ENCODE measurements around the gene RAG1.
A peak's percentile ranks its signal among the peaks of the same experiment; 100 is the strongest.
"Not testable (repeated sequence)": the region's sequence is repeated elsewhere in the genome, so short reads cannot be mapped to it uniquely, and the experiment has no call there.

RAG1 gene

DNA sequence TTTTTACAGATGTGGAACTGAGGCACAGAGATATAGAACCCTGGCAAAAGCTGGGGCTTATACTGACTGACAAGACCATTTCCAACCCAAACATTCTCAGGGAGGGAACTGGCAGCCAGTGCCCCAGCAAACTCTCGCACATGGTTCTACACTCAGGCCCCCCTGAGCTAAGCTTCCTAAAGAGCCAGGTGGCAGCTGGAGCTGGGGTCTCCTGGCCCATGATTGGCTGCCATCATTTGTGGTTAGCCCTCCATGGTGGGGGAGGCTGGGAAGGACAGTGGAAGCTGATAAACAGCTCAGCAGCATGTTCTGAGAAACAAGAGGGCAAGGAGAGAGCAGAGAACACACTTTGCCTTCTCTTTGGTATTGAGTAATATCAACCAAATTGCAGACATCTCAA, at the start of gene RAG1:
Gene RAG1, plus strand, starts transcription at position 314 of the 400 bp plus-strand sequence. CDS start 5,298 bp downstream, outside the sequence.
- Mint-ChIP-seq H3K27me3 (peaks cover 73% of the 10 kb centered on the region), H3K27ac (no peak within 1 kb of the TSS), H3K9me3 (no peaks in the 10 kb centered on the region), H3K4me3 (no peak within 1 kb of the TSS), H3K4me1 (peaks cover 10% of the 10 kb centered on the region)
- ATAC-seq: no peak
- DNase-seq: no peak

DNA sequence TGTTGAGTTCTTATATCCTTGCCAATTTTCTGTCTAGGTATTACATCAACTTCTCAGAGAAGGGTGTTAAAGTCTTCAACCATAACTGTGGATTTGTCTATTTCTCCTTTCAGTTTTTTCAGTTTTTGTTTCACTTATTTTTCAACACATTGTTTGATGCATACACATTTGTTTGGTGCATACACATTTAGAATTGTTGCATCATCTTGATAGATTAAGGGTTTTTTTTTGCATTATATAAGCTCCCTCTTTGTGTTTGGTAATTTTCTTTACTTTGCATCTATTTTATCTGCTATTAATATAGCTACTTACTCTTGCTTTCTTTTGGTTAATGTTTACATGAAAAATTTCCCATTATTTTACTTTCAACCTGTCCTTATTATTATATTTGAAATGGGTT, 37.0 kb upstream of the RAG1 start:
- H3K27ac Mint-ChIP-seq: no peak overlapping the region
- H3K9me3 Mint-ChIP-seq: no peaks in the 10 kb centered on the region

DNA sequence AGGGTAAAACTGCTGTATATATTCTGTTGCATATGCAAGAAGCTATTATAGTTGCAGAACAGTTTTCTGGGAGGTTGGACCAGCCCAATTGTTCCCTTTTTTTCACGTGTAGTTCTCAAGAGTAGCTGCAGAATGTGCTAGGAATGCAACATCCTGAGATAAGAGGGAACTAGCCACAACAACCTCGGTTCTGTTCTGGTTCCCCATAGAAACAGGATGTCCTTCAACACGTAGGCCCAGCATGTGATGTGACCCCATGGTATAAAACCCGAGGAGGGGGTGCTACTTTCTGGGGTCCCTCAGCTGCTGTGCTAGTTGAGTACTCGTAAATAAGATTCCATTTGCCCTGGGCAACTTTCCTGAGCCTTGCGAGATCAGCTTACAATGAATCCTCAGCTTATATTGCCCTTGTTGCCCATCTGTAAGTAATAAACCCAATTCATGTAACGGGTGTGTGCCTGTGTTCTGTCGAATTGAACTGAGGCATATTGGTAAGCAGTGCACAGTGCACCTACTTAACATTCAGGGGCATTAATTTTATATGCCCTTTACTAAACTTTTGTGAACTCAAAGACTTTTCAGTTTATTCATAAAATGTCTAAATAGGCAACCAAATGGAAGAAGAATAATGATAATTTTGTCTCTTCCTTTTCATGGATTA, 34.7 kb upstream of the RAG1 start:
- peaks cover 7% of the 10 kb centered on the region for H3K27me3 Mint-ChIP-seq
- DNase-seq: no peak
- no peak overlapping the region for H3K27ac Mint-ChIP-seq
- no peak overlapping the region for H3K4me3 Mint-ChIP-seq
- no peak for ATAC-seq
- no peaks in the 10 kb centered on the region for H3K9me3 Mint-ChIP-seq
- no peaks in the 10 kb centered on the region for H3K4me1 Mint-ChIP-seq

More for the DNA sequence above, 37.0 kb upstream of the RAG1 start:
- Mint-ChIP-seq H3K4me1 (no peaks in the 10 kb centered on the region), H3K27me3 (peaks cover 7% of the 10 kb centered on the region), H3K4me3 (no peak overlapping the region)
- DNase-seq (no peak), ATAC-seq (no peak)

DNA sequence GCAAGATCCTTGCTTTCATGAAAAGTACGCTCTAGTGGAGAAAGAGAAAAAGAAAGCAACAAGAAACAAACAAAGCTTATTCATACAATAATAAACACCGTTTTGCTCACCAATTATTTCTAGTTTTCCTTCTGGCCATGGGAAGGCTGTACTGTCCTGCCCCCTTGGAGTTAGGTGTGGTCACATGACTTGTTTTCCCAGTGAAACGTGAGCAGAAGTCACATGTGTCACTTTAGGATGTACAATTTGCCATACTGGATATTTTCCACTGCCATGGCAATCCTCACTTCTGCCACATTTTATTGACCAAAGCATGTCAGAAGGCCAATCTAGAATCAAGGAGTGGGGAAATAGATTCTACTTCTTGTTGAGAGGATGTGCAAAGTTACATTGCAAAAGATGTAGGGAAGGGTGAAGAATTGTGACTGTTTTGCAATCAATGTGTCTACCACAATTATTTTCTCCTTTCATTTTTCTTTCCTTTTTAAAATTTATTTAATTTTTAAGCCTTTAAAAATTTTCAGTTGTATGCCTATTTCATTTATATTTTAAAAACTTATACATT, 33.4 kb upstream of the RAG1 start:
- no peak for DNase-seq
- no peak for ATAC-seq
- H3K9me3 Mint-ChIP-seq: no peaks in the 10 kb centered on the region
- no peak overlapping the region for H3K27ac Mint-ChIP-seq
- no peaks in the 10 kb centered on the region for H3K4me1 Mint-ChIP-seq
- no peak overlapping the region for H3K4me3 Mint-ChIP-seq
- H3K27me3 Mint-ChIP-seq: peaks cover 7% of the 10 kb centered on the region

DNA sequence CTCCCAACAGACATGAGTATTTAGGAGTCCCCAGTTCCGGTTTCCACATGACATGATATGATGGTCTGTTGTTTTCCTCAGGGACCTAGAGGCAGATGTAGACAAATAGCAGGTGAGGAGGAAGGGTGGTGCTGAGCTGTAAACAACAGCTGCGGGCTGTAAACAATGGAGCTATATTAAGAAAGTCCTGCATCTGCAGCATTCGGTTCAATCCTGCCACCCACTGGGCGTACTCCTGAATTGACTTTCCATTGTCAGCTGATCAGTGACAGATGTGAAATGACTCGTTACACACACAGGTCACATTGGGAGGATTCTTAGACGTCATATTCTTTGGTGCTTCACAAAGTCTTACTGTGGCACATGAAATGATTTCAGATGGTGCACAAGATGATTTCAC, 26.8 kb upstream of the RAG1 start:
- H3K4me1 Mint-ChIP-seq: no peaks in the 10 kb centered on the region

DNA sequence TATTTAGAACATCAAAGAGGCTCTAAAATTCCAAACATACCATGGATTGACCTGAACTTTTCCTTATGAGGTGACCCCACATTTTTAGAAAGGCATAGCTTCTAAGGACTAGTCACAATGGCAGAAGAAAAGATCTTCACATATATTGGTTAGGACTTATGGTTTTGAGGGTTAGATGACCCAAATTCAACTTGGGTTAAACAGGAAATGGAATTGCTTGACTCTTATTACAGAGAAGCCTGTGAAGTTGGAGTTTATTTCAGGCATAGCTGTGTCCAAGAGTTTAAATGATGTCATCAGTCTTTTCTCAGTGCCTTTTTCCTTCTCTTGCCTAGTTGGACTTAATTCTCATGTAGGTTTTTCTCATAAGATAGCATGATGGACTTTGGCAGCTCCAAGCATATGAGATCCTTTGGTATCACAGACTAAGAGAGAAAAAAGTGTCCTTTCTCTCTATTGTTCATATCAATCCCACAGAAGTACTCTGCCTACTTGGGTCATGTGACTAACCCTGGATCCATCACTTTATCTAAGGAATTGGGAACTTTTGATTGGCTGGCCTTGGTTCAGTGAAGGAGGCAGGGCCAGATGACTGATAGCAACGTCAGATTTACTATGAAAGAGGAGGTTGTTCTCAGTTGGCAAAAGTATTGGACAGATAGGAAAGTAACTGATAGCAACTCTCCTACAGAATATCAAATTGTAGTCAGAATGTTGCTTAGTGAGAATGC, 17.3 kb upstream of the RAG1 start:
- DNase-seq (no peak), ATAC-seq (no peak)
- no peak overlapping the region for H3K27ac Mint-ChIP-seq
- H3K27me3 Mint-ChIP-seq: peaks cover 16% of the 10 kb centered on the region
- no peak overlapping the region for H3K4me3 Mint-ChIP-seq
- H3K4me1 Mint-ChIP-seq: no peaks in the 10 kb centered on the region
- peaks cover 0 to 13% of the 10 kb centered on the region in 2 donors for H3K9me3 Mint-ChIP-seq

More for the DNA sequence above, 26.8 kb upstream of the RAG1 start:
- Mint-ChIP-seq H3K27ac (no peak overlapping the region), H3K4me3 (no peak overlapping the region), H3K27me3 (peaks cover 6% of the 10 kb centered on the region), H3K9me3 (no peaks in the 10 kb centered on the region)
- ATAC-seq (peak; percentile 70), DNase-seq (peak; percentile 8 to 24)

DNA sequence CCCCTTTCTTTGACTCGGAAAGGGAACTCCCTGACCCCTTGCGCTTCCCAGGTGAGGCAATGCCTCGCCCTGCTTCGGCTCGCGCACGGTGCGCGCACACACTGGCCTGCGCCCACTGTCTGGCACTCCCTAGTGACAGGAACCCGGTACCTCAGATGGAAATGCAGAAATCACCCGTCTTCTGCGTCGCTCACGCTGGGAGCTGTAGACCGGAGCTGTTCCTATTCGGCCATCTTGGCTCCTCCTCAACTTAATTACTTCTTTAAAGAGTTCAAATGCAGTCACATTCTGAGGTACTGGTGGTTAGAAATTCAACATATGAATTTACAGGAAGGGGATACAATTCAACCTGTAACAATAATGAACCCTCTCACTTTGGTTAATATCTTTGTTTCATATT, 10.4 kb upstream of the RAG1 start:
- H3K27me3 Mint-ChIP-seq: peaks cover 17% of the 10 kb centered on the region
- H3K4me3 Mint-ChIP-seq, H3K27ac Mint-ChIP-seq, H3K9me3 Mint-ChIP-seq, ATAC-seq, DNase-seq: not testable (repeated sequence)
- peaks cover 18% of the 10 kb centered on the region for H3K4me1 Mint-ChIP-seq

DNA sequence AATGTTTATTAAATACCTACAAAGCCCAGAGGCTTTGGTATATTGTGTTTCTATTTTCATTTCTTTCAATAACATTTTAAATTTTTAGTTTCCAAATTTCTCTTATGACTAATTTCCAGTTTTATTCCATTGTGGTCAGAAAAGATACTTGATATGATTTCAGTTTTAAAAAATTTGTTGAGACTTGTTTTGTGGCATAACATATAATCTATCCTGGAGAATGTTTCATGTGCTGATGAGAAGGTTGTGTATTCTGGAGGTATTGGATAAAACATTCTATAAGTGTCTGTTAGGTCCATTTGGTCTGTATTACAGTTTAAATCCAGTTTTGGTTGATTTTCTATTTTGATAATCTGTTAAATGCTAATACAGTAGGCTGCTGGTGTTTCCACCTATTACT, 9.8 kb upstream of the RAG1 start:
- DNase-seq: no peak
- H3K27ac Mint-ChIP-seq: no peak overlapping the region
- no peak overlapping the region for H3K4me3 Mint-ChIP-seq
- peaks cover 17% of the 10 kb centered on the region for H3K27me3 Mint-ChIP-seq
- no peak for ATAC-seq
- peaks cover 0 to 7% of the 10 kb centered on the region in 2 donors for H3K9me3 Mint-ChIP-seq
- peaks cover 18% of the 10 kb centered on the region for H3K4me1 Mint-ChIP-seq

DNA sequence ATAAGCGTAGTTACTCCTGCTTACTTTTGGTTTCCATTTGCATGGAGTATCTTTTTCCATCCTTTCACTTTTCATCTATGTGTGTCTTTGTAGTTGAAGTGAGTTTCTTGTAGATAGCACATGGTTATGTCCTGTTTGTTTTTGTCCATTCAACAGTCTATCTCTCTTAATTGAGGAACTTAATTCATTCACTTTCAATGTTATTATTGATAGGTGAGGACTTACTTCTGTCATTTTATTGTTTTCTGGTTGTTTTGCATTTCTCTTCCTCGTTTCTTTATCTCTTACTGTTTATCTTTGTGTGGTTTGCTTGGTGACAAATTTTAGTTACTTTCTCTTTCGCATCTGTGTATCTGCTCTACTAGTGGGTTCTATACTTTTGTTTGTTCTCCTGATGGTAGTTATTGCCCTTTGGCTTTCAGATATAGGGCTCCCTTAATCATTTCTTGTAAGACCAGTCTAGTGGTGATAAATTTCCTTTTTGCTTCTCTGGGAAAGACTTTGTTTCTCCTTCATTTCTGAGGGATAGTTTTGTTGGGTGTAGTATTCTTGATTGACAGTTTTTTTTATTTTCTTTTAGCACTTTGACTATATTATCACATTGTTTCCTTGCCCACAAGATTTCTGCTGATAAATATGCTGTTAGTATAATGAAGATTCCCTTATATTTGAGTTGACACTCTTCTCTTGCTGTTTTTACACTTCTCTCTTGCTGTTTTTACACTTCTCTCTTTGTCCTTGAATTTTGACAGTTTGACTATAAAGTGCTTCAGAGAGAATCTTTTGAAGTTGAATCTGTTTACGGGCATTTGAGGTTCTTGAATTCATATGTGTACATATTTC, 9.0 kb upstream of the RAG1 start:
- Mint-ChIP-seq H3K9me3 (peaks cover 0 to 7% of the 10 kb centered on the region in 2 donors), H3K27me3 (peaks cover 17% of the 10 kb centered on the region), H3K27ac (peak overlapping the region in 1 of 2 donors; percentile 24), H3K4me3 (peak overlapping the region; percentile 41 to 42), H3K4me1 (peaks cover 18% of the 10 kb centered on the region)
- peak; percentile 69 for ATAC-seq
- DNase-seq: no peak

DNA sequence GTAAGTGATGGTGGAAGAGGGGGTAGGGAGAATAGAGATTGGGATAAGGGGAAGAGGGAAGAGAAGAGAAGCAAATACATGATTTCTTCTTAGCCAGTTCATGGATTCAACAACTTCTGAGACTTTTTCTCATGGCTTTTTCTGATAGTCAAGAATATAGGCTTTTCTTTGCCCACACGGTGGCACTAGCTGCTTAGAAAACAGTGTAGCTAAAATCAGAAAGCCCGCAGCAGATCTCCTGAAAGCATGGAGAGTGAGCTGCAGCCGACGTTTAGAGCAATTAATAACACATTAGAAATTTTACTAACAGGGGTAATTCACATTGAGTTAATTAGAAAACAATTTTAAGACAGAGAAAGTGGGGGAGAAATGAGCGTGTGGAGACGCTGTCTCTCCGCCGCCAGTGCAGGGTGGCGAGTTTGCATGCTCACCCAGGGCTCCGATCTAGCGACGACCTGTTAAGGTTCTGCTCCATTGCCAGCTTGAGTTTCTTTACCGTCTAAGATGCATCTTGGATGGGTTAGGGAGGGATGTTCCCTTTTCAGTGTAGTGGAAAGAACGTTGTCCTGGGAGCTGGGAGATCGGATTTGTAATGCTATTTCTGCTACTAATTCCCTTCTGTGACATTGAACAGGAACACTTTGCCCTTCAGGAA, 3.3 kb upstream of the RAG1 start:
- peaks cover 0 to 7% of the 10 kb centered on the region in 2 donors for H3K9me3 Mint-ChIP-seq
- H3K27ac Mint-ChIP-seq: no peak overlapping the region
- peak; percentile 28 to 33 for DNase-seq
- H3K27me3 Mint-ChIP-seq: peaks cover 66% of the 10 kb centered on the region
- H3K4me3 Mint-ChIP-seq: peak overlapping the region; percentile 51 to 60
- peaks cover 10% of the 10 kb centered on the region for H3K4me1 Mint-ChIP-seq
- ATAC-seq: peak; percentile 63

DNA sequence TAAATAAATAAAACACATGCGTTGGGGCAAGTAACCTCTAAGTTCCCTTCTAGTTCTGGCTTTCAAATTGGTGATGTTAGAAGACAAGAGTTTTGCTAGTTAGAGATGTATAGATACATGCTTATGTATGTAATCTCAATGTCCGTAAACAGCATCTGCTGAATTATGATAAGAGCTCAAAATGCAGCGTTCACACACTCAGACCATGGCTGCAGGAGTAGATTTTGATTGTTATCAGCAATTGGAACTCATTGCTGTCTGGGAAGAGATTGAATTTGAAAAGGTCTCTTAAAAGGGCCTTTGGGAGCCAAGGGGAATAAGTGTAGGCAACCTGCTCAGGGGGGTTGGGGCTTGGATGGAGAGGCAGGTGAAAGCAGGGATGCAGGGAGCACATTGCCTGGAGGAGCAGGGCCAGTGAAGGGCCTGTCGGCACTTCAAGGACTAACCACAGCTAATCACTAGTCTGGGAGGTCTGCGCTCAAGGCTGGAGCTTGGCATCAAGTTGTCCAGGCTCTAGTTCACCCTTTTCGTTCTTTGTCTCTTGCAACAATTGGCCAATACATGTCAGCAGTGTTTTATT, 2.7 kb upstream of the RAG1 start:
- Mint-ChIP-seq H3K27me3 (peaks cover 61% of the 10 kb centered on the region), H3K27ac (no peak overlapping the region), H3K9me3 (peaks cover 0 to 2% of the 10 kb centered on the region in 2 donors), H3K4me1 (peaks cover 10% of the 10 kb centered on the region), H3K4me3 (no peak overlapping the region)
- ATAC-seq (no peak), DNase-seq (no peak)

DNA sequence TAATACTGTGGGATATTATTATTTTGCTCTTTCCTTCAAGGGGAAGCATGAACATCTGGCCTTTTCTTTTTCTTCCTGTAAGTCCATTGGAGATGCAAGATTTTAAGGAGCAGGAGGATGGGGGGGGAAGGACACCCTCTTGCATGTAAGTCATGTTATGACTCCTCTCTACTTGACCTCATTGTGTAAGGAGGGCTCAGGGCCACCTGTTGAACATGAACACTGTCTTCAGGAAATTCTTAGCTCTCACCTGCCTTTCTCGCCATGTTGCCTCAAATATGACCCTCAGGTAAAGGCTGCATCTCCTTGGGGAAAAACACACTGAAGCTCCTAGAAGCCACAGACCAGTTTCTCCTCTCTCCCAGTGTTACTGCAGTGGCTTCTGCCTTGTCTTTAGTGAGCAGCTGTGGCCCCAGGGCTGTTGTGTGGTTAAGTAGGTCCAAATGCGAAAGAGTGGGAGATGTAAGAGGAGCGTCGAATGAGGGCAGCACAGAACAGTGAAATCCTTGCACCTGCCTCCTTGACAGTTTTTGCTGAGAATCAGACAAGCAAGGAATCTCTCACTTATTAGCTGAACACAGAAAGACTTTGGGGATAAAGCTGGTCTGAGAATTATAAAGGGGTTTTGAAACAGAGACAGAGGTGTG, 1.3 kb upstream of the RAG1 start:
- Mint-ChIP-seq H3K4me3 (no peak overlapping the region), H3K4me1 (peaks cover 10% of the 10 kb centered on the region), H3K9me3 (no peaks in the 10 kb centered on the region), H3K27me3 (peaks cover 68% of the 10 kb centered on the region), H3K27ac (no peak overlapping the region)
- ATAC-seq: no peak
- DNase-seq: no peak

DNA sequence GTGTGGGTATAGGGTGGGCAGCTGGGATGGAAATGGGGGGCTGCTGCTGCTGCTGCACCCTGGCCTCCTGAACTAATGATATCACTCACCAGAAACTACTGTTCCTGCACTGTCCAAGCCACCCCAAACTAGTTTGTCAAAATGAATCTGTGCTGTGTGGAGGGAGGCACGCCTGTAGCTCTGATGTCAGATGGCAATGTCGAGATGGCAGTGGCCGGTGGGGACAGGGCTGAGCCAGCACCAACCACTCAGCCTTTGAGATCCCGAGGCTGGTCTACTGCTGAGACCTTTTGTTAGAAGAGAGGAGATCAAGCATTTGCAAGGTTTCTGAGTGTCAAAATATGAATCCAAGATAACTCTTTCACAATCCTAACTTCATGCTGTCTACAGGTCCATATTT, 1.3 kb downstream of the RAG1 start:
- Mint-ChIP-seq H3K4me3 (no peak overlapping the region), H3K27ac (no peak overlapping the region), H3K27me3 (peaks cover 71% of the 10 kb centered on the region), H3K4me1 (peaks cover 10% of the 10 kb centered on the region), H3K9me3 (no peaks in the 10 kb centered on the region)
- DNase-seq: no peak
- no peak for ATAC-seq

DNA sequence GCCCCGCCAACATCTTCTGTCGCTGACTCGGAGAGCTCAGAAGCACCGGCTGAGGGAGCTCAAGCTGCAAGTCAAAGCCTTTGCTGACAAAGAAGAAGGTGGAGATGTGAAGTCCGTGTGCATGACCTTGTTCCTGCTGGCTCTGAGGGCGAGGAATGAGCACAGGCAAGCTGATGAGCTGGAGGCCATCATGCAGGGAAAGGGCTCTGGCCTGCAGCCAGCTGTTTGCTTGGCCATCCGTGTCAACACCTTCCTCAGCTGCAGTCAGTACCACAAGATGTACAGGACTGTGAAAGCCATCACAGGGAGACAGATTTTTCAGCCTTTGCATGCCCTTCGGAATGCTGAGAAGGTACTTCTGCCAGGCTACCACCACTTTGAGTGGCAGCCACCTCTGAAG, 6.7 kb downstream of the RAG1 start:
- H3K9me3 Mint-ChIP-seq: no peaks in the 10 kb centered on the region
- no peak overlapping the region for H3K4me3 Mint-ChIP-seq
- H3K4me1 Mint-ChIP-seq: no peaks in the 10 kb centered on the region
- no peak overlapping the region for H3K27ac Mint-ChIP-seq
- no peak for ATAC-seq
- DNase-seq: no peak
- peaks cover 45% of the 10 kb centered on the region for H3K27me3 Mint-ChIP-seq
